Measurements from ENCODE around the gene HCAR1.
"Not testable (repeated sequence)": the region's sequence is repeated elsewhere in the genome, so short reads cannot be mapped to it uniquely, and the experiment has no call there.

HCAR1 gene

GRCh38 chr12:122752464-122753318, 22.0 kb upstream of the HCAR1 start, which contains the start of gene DENR (continued):
- TF ChIP-seq ZNF596 (tag by site-specific recombination; IDR thresholded peaks at IDR 0.05): peak; percentile 68; the same call in 1 of the 2 replicates
- TF ChIP-seq REST (tag by site-specific recombination; IDR thresholded peaks at IDR 0.05): no peak; the same call in 1 of the 2 replicates
- TF ChIP-seq SALL2 (tag by site-specific recombination; IDR thresholded peaks at IDR 0.05; ENCODE audit: borderline replicate concordance): no peak
- peak; percentile 28; the same call in 1 of the 2 replicates for TF ChIP-seq ZNF639 (tag by site-specific recombination; IDR thresholded peaks at IDR 0.05)
- no peak for TF ChIP-seq ZNF571 (tag by site-specific recombination; IDR thresholded peaks at IDR 0.05)
- TF ChIP-seq ZIC2 (tag by site-specific recombination; IDR thresholded peaks at IDR 0.05): peak; percentile 67
- TF ChIP-seq ZNF223 (tag by site-specific recombination; IDR thresholded peaks at IDR 0.05): no peak
- no peak; the same call in 1 of the 2 replicates for TF ChIP-seq ZNF24 (tag by site-specific recombination; IDR thresholded peaks at IDR 0.05)
- no peak for TF ChIP-seq ZNF155 (tag by site-specific recombination; IDR thresholded peaks at IDR 0.05)
- TF ChIP-seq ZNF561 (tag by site-specific recombination; IDR thresholded peaks at IDR 0.05; ENCODE audit: borderline replicate concordance): peak; percentile 92
- TF ChIP-seq ZNF768 (tag by site-specific recombination; IDR thresholded peaks at IDR 0.05): no peak

GRCh38 chr12:122750781-122751515, 20.3 kb upstream of the HCAR1 start:
- POLR2A ChIA-PET; H3K9me3 ChIP-seq (ENCODE audit: control insufficient read depth, insufficient read depth, low read depth, low read length); H3K4me1 ChIP-seq (ENCODE audit: control insufficient read depth, insufficient read depth, low read length); CTCF ChIA-PET; H3K4me3 ChIP-seq (ENCODE audit: low read depth, low read length); H3K27ac ChIP-seq (ENCODE audit: extremely low read depth, low read depth, low read length): not testable (repeated sequence)
- peaks cover 20 to 27% of the 10 kb centered on the region in 2 experiments for H3K36me3 ChIP-seq (ENCODE audit: control insufficient read depth in 2 of 2, insufficient read depth in 1 of 2, low read length in 2 of 2)

GRCh38 chr12:122749569-122750332, 19.1 kb upstream of the HCAR1 start:
- POLR2A ChIA-PET: interaction anchor here (0.6 kb wide), 1 partner anchor 200 kb away, joined by 3 read pairs; no protein-coding TSS in a partner anchor
- CTCF ChIA-PET: interaction anchor here (1.3 kb wide), 1 partner anchor 112 kb away, joined by 5 read pairs; no protein-coding TSS in a partner anchor
- peaks cover 8 to 15% of the 10 kb centered on the region in 2 experiments for H3K36me3 ChIP-seq (ENCODE audit: control insufficient read depth in 2 of 2, insufficient read depth in 1 of 2, low read length in 2 of 2)
- H3K4me3 ChIP-seq (ENCODE audit: low read depth, low read length): no peak overlapping the region
- H3K27ac ChIP-seq (ENCODE audit: extremely low read depth, low read depth, low read length): no peak overlapping the region
- TF ChIP-seq ZBTB17 (tag by site-specific recombination; IDR thresholded peaks at IDR 0.05) (peak; percentile 79), ZNF645 (tag by site-specific recombination; IDR thresholded peaks at IDR 0.05) (no peak), MZF1 (tag by site-specific recombination; IDR thresholded peaks at IDR 0.05; ENCODE audit: borderline replicate concordance) (peak; percentile 69), SP2 (tag by site-specific recombination; IDR thresholded peaks at IDR 0.05) (0 out of 2 replicates have a peak, but pooled peaks have one; percentile 16), IKZF3 (tag by site-specific recombination; IDR thresholded peaks at IDR 0.05) (0 out of 2 replicates have a peak, but pooled peaks have one; percentile 36), ZNF530 (tag by site-specific recombination; IDR thresholded peaks at IDR 0.05; ENCODE audit: low read depth) (no peak), ZNF610 (tag by site-specific recombination; IDR thresholded peaks at IDR 0.05; ENCODE audit: borderline replicate concordance) (no peak), ZNF335 (tag by site-specific recombination; conservative IDR thresholded peaks at IDR 0.05) (peak; percentile 20; the same call in 1 of the 2 replicates), ZNF449 (tag by site-specific recombination; IDR thresholded peaks at IDR 0.05) (no peak)
- H3K9me3 ChIP-seq (ENCODE audit: control insufficient read depth, insufficient read depth, low read depth, low read length): no peaks in the 10 kb centered on the region
- peaks cover 4% of the 10 kb centered on the region; the same call in 1 of the 2 replicates for H3K4me1 ChIP-seq (ENCODE audit: control insufficient read depth, insufficient read depth, low read length)

All from HEK293 (cell line).